Lower leg skin (tissue), 3 donors: ENCODE results near the gene CDK13.
"Not testable (repeated sequence)": the region's sequence is repeated elsewhere in the genome, so short reads cannot be mapped to it uniquely, and the experiment has no call there.

Source experiments
- CTCF ChIP-seq, 3 donors: fragments of 450-650 bp; IDR thresholded peaks; one replicate each; pipeline ENCODE4 v1.5.1; 2016; ENCODE audit warnings: antibody characterized with exemption in 3 of 3, mild to moderate bottlenecking in 3 of 3, moderate library complexity in 2 of 3
- POLR2A ChIP-seq, 2 donors: fragments of 450-650 bp; IDR thresholded peaks; one replicate each; pipeline ENCODE4 v1.6.1; 2016 to 2017; ENCODE audit warnings: antibody characterized with exemption in 2 of 2, mild to moderate bottlenecking in 1 of 2, moderate library complexity in 1 of 2

- not testable (repeated sequence) for TF ChIP-seq CTCF, POLR2A (IDR thresholded peaks at IDR 0.05)
Measured at GRCh38 chr7:40145596-40146130, 195.6 kb downstream of the CDK13 start.
